ENCODE measurements around the gene CNTD1. TPM values are rescaled to one million over a fixed set of nuclear protein-coding genes. Genes with fewer than 3 reads are reported as not detected.

Gene CNTD1
- total RNA-seq, 6 experiments from 2014 or later = 0.19 TPM; not detected in 5

DNA sequence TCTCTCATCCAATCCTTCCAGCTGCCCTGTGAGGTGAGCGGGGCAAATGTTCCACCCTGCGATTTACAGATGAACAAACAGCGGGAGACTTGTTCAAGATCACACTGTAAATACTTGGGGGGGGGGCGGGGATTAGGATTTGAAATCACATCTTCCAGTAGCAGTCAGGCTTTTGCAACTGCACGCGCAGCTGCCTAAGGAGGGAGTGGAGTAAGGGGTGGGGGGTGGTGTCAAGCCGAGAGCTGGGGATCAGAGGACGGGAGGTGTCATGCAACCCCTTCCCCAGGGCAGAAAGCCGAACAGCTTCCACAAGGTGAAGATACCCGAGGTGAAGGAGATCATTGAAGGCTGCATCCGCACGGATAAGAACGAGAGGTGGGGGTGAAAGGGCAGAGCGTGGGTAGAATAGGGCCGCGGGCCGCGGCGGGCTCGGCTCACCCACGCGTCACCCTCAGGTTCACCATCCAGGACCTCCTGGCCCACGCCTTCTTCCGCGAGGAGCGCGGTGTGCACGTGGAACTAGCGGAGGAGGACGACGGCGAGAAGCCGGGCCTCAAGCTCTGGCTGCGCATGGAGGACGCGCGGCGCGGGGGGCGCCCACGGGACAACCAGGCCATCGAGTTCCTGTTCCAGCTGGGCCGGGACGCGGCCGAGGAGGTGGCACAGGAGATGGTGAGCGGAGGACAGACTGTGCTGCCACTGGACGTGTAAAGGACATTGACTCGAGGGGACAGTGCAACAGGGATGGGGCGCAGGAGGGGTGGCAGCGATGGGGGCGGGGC is 13.7 kb upstream of the CNTD1 start:
- no peaks in the 10 kb centered on the region; the same call in 1 of the 2 replicates for H3K27me3 Mint-ChIP-seq (ENCODE audit: insufficient read depth)
- peaks cover 47% of the 10 kb centered on the region for H3K36me3 Mint-ChIP-seq (ENCODE audit: low read depth)
- TF ChIP-seq, protein P1, sequence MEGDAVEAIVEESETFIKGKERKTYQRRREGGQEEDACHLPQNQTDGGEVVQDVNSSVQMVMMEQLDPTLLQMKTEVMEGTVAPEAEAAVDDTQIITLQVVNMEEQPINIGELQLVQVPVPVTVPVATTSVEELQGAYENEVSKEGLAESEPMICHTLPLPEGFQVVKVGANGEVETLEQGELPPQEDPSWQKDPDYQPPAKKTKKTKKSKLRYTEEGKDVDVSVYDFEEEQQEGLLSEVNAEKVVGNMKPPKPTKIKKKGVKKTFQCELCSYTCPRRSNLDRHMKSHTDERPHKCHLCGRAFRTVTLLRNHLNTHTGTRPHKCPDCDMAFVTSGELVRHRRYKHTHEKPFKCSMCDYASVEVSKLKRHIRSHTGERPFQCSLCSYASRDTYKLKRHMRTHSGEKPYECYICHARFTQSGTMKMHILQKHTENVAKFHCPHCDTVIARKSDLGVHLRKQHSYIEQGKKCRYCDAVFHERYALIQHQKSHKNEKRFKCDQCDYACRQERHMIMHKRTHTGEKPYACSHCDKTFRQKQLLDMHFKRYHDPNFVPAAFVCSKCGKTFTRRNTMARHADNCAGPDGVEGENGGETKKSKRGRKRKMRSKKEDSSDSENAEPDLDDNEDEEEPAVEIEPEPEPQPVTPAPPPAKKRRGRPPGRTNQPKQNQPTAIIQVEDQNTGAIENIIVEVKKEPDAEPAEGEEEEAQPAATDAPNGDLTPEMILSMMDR (IDR thresholded peaks at IDR 0.05) = no peak
- H3K4me1 Mint-ChIP-seq (ENCODE audit: low read depth) = peaks cover 34% of the 10 kb centered on the region
- no peak overlapping the region for H3K27ac Mint-ChIP-seq
- DNase-seq = no peak
- no peak overlapping the region for H3K4me3 Mint-ChIP-seq
- no peaks in the 10 kb centered on the region for H3K9me3 Mint-ChIP-seq

DNA sequence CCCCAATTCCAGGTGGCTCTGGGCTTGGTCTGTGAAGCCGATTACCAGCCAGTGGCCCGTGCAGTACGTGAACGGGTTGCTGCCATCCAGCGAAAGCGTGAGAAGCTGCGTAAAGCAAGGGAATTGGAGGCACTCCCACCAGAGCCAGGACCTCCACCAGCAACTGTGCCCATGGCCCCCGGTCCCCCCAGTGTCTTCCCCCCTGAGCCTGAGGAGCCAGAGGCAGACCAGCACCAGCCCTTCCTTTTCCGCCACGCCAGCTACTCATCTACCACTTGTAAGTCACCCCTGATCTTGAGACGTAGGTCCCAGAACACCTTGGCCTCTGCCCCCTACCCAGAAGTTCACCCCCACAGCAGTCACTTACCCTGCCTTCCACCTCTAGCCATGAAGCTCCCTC is 11.4 kb upstream of the CNTD1 start:
- Mint-ChIP-seq H3K4me1 (ENCODE audit: low read depth) (peaks cover 26% of the 10 kb centered on the region), H3K4me3 (no peak overlapping the region), H3K27me3 (ENCODE audit: insufficient read depth) (no peaks in the 10 kb centered on the region; the same call in 1 of the 2 replicates), H3K9me3 (no peaks in the 10 kb centered on the region), H3K27ac (no peak overlapping the region), H3K36me3 (ENCODE audit: low read depth) (peaks cover 59% of the 10 kb centered on the region)
- TF ChIP-seq, protein P1 (IDR thresholded peaks at IDR 0.05) = no peak
- DNase-seq = no peak

DNA sequence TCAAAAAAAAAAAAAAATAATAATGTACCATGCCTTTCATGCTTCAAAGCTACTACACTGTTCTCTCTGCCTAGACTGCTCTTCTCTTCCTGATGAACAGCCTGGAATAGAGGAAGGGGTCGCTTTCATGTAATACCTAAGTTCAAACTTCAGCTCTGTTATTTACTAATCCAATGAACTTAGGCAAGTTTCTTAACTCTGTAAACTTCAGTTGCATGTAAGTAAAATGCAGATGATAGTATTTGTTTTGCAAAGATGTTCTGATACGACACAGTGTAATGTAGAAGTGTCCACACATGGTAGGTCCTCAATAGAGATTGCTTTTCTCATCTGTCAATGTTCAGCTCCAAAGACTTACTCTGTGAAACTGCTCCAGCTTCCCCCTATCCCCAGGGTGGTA is 6.7 kb upstream of the CNTD1 start:
- TF ChIP-seq, protein P1 (IDR thresholded peaks at IDR 0.05) = no peak
- H3K9me3 Mint-ChIP-seq = no peaks in the 10 kb centered on the region
- H3K4me3 Mint-ChIP-seq = no peak overlapping the region
- peaks cover 4% of the 10 kb centered on the region for H3K4me1 Mint-ChIP-seq (ENCODE audit: low read depth)
- no peaks in the 10 kb centered on the region; the same call in 1 of the 2 replicates for H3K27me3 Mint-ChIP-seq (ENCODE audit: insufficient read depth)
- H3K27ac Mint-ChIP-seq = no peak overlapping the region
- H3K36me3 Mint-ChIP-seq (ENCODE audit: low read depth) = peaks cover 46% of the 10 kb centered on the region
- DNase-seq = no peak

DNA sequence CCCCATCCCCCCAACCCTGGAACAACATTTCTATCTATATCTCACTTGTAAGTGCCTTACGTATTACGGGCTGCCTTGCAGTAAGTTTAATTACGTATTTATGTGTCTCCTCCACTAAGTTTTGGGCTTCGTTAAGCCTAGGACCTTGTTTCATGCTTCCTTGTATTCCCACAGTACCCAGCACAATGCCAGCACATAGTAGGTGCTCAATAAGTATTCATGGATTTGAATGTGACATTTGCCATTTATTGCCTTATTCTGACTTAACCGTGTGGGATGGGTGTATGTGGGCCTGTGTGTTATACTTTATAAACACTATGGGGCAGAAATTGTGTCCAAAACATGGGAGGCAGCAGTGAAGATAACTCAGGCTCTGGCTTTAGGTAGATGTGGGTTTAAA is 6.1 kb upstream of the CNTD1 start:
- Mint-ChIP-seq H3K9me3 (no peaks in the 10 kb centered on the region), H3K36me3 (ENCODE audit: low read depth) (peaks cover 42% of the 10 kb centered on the region), H3K4me3 (no peak overlapping the region), H3K27me3 (ENCODE audit: insufficient read depth) (no peaks in the 10 kb centered on the region; the same call in 1 of the 2 replicates), H3K4me1 (ENCODE audit: low read depth) (peaks cover 10% of the 10 kb centered on the region), H3K27ac (no peak overlapping the region)
- no peak for DNase-seq
- TF ChIP-seq, protein P1 (IDR thresholded peaks at IDR 0.05) = no peak

DNA sequence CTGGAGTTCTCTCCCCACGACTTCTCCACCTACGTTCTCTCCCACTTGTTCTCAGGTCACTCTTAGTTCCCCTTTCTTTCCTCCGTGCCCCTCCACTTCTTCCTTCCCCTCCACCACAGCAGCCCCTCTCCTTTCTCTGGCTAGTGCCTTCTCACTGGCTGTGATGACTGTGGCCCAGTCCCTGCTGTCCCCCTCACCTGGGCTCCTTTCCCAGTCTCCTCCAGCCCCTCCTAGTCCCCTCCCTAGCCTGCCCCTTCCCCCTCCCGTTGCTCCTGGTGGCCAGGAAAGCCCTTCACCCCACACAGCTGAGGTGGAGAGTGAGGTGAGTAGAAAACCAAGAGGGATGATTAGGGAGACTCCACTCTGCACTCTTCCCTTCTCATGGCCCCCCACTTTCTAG is 3.6 kb upstream of the CNTD1 start:
- Mint-ChIP-seq H3K36me3 (ENCODE audit: low read depth) (peaks cover 27% of the 10 kb centered on the region), H3K27ac (no peak overlapping the region), H3K4me1 (ENCODE audit: low read depth) (peaks cover 23% of the 10 kb centered on the region), H3K4me3 (no peak overlapping the region), H3K27me3 (ENCODE audit: insufficient read depth) (peaks cover 7% of the 10 kb centered on the region), H3K9me3 (peaks cover 4% of the 10 kb centered on the region)
- TF ChIP-seq, protein P1 (IDR thresholded peaks at IDR 0.05) = no peak
- DNase-seq = no peak

Measured in HFFc6 (cell line).